ENCODE results near the gene MACROD1.

MACROD1 gene

GRCh38 chr11:63997104-63997700 is 168.7 kb downstream of the MACROD1 start:
- Histone ChIP-seq H3K36me3 (ENCODE audit: control insufficient read depth, insufficient read depth, low read length) (peaks cover 44% of the 10 kb centered on the region), H3K4me1 (ENCODE audit: control insufficient read depth, insufficient read depth, low read length) (peaks cover 8% of the 10 kb centered on the region; the same call in 1 of the 2 replicates), H3K4me3 (ENCODE audit: low read depth, low read length) (no peak overlapping the region), H3K9ac (ENCODE audit: low read depth, low read length) (no peak overlapping the region), H3K27ac (ENCODE audit: low read depth, low read length) (no peak overlapping the region), H3K27me3 (ENCODE audit: control insufficient read depth, insufficient read depth, low read length) (peaks cover 16% of the 10 kb centered on the region), H3K9me3 (ENCODE audit: control insufficient read depth, insufficient read depth, low read length) (no peaks in the 10 kb centered on the region)

GRCh38 chr11:63996512-63996911 is 169.4 kb downstream of the MACROD1 start:
- Histone ChIP-seq H3K9me3 (ENCODE audit: control insufficient read depth, insufficient read depth, low read length) (no peaks in the 10 kb centered on the region), H3K36me3 (ENCODE audit: control insufficient read depth, insufficient read depth, low read length) (peaks cover 51% of the 10 kb centered on the region), H3K4me1 (ENCODE audit: control insufficient read depth, insufficient read depth, low read length) (peaks cover 8% of the 10 kb centered on the region; the same call in 1 of the 2 replicates), H3K9ac (ENCODE audit: low read depth, low read length) (no peak overlapping the region), H3K27me3 (ENCODE audit: control insufficient read depth, insufficient read depth, low read length) (peaks cover 9% of the 10 kb centered on the region), H3K4me3 (ENCODE audit: low read depth, low read length) (no peak overlapping the region), H3K27ac (ENCODE audit: low read depth, low read length) (no peak overlapping the region)

GRCh38 chr11:63993993-63994392 is 171.9 kb downstream of the MACROD1 start:
- Histone ChIP-seq H3K4me1 (ENCODE audit: control insufficient read depth, insufficient read depth, low read length) (peaks cover 8% of the 10 kb centered on the region; the same call in 1 of the 2 replicates), H3K36me3 (ENCODE audit: control insufficient read depth, insufficient read depth, low read length) (peaks cover 72% of the 10 kb centered on the region), H3K27me3 (ENCODE audit: control insufficient read depth, insufficient read depth, low read length) (no peaks in the 10 kb centered on the region)

GRCh38 chr11:63993100-63993499 is 172.8 kb downstream of the MACROD1 start:
- H3K4me3 ChIP-seq (ENCODE audit: low read depth, low read length) = no peak overlapping the region
- H3K9me3 ChIP-seq (ENCODE audit: control insufficient read depth, insufficient read depth, low read length) = no peaks in the 10 kb centered on the region
- peaks cover 3% of the 10 kb centered on the region; the same call in 1 of the 2 replicates for H3K4me1 ChIP-seq (ENCODE audit: control insufficient read depth, insufficient read depth, low read length)
- no peak overlapping the region for H3K9ac ChIP-seq (ENCODE audit: low read depth, low read length)
- no peaks in the 10 kb centered on the region for H3K27me3 ChIP-seq (ENCODE audit: control insufficient read depth, insufficient read depth, low read length)
- no peak overlapping the region for H3K27ac ChIP-seq (ENCODE audit: low read depth, low read length)
- peaks cover 80% of the 10 kb centered on the region for H3K36me3 ChIP-seq (ENCODE audit: control insufficient read depth, insufficient read depth, low read length)

More at GRCh38 chr11:63993993-63994392, 171.9 kb downstream of the MACROD1 start:
- H3K4me3 ChIP-seq (ENCODE audit: low read depth, low read length) = no peak overlapping the region
- H3K9me3 ChIP-seq (ENCODE audit: control insufficient read depth, insufficient read depth, low read length) = no peaks in the 10 kb centered on the region
- no peak overlapping the region for H3K9ac ChIP-seq (ENCODE audit: low read depth, low read length)
- H3K27ac ChIP-seq (ENCODE audit: low read depth, low read length) = no peak overlapping the region

- Histone ChIP-seq H3K4me1 (ENCODE audit: control insufficient read depth, insufficient read depth, low read length) (peaks cover 12% of the 10 kb centered on the region), H3K36me3 (ENCODE audit: control insufficient read depth, insufficient read depth, low read length) (peaks cover 73% of the 10 kb centered on the region), H3K27ac (ENCODE audit: low read depth, low read length) (no peak overlapping the region), H3K27me3 (ENCODE audit: control insufficient read depth, insufficient read depth, low read length) (no peaks in the 10 kb centered on the region), H3K9ac (ENCODE audit: low read depth, low read length) (no peak overlapping the region), H3K9me3 (ENCODE audit: control insufficient read depth, insufficient read depth, low read length) (no peaks in the 10 kb centered on the region), H3K4me3 (ENCODE audit: low read depth, low read length) (no peak overlapping the region)
Measured at GRCh38 chr11:63991558-63991957, 174.4 kb downstream of the MACROD1 start.

- Histone ChIP-seq H3K27ac (ENCODE audit: low read depth, low read length) (peak overlapping the region; percentile 99), H3K36me3 (ENCODE audit: control insufficient read depth, insufficient read depth, low read length) (peaks cover 43% of the 10 kb centered on the region), H3K9me3 (ENCODE audit: control insufficient read depth, insufficient read depth, low read length) (no peaks in the 10 kb centered on the region), H3K4me1 (ENCODE audit: control insufficient read depth, insufficient read depth, low read length) (peaks cover 19% of the 10 kb centered on the region), H3K4me3 (ENCODE audit: low read depth, low read length) (peak overlapping the region; percentile 99), H3K9ac (ENCODE audit: low read depth, low read length) (peak overlapping the region; percentile 98), H3K27me3 (ENCODE audit: control insufficient read depth, insufficient read depth, low read length) (no peaks in the 10 kb centered on the region)
Measured at GRCh38 chr11:63986932-63987513, 178.9 kb downstream of the MACROD1 start.

- Histone ChIP-seq H3K9ac (ENCODE audit: low read depth, low read length) (peak within 1 kb of the TSS; percentile 98), H3K4me3 (ENCODE audit: low read depth, low read length) (peak within 1 kb of the TSS; percentile 99), H3K36me3 (ENCODE audit: control insufficient read depth, insufficient read depth, low read length) (peaks cover 36% of the 10 kb centered on the region), H3K27me3 (ENCODE audit: control insufficient read depth, insufficient read depth, low read length) (no peaks in the 10 kb centered on the region), H3K4me1 (ENCODE audit: control insufficient read depth, insufficient read depth, low read length) (peaks cover 19% of the 10 kb centered on the region), H3K9me3 (ENCODE audit: control insufficient read depth, insufficient read depth, low read length) (no peaks in the 10 kb centered on the region), H3K27ac (ENCODE audit: low read depth, low read length) (peak within 1 kb of the TSS; percentile 99)
Measured at GRCh38 chr11:63986156-63986931, 179.6 kb downstream of the MACROD1 start, which contains the start of gene OTUB1. Gene OTUB1 (plus strand): TSS chr11:63986438. CDS start chr11:63986457, 19 bp downstream.

- H3K36me3 ChIP-seq (ENCODE audit: control insufficient read depth, insufficient read depth, low read length) = peaks cover 30% of the 10 kb centered on the region
- H3K4me1 ChIP-seq (ENCODE audit: control insufficient read depth, insufficient read depth, low read length) = peaks cover 19% of the 10 kb centered on the region
- peak overlapping the region; percentile 98 for H3K9ac ChIP-seq (ENCODE audit: low read depth, low read length)
- H3K9me3 ChIP-seq (ENCODE audit: control insufficient read depth, insufficient read depth, low read length) = no peaks in the 10 kb centered on the region
- H3K27ac ChIP-seq (ENCODE audit: low read depth, low read length) = peak overlapping the region; percentile 99
- H3K27me3 ChIP-seq (ENCODE audit: control insufficient read depth, insufficient read depth, low read length) = no peaks in the 10 kb centered on the region
- peak overlapping the region; percentile 99 for H3K4me3 ChIP-seq (ENCODE audit: low read depth, low read length)
Measured at GRCh38 chr11:63985812-63986155, 180.1 kb downstream of the MACROD1 start.

- H3K4me1 ChIP-seq (ENCODE audit: control insufficient read depth, insufficient read depth, low read length) = peaks cover 22% of the 10 kb centered on the region
- H3K9ac ChIP-seq (ENCODE audit: low read depth, low read length) = no peak overlapping the region
- peaks cover 17% of the 10 kb centered on the region for H3K36me3 ChIP-seq (ENCODE audit: control insufficient read depth, insufficient read depth, low read length)
- H3K27me3 ChIP-seq (ENCODE audit: control insufficient read depth, insufficient read depth, low read length) = no peaks in the 10 kb centered on the region
- H3K9me3 ChIP-seq (ENCODE audit: control insufficient read depth, insufficient read depth, low read length) = no peaks in the 10 kb centered on the region
- H3K27ac ChIP-seq (ENCODE audit: low read depth, low read length) = peak overlapping the region; percentile 78
- no peak overlapping the region for H3K4me3 ChIP-seq (ENCODE audit: low read depth, low read length)
Measured at GRCh38 chr11:63979426-63979825, 186.5 kb downstream of the MACROD1 start.

GRCh38 chr11:63978551-63979239 is 187.2 kb downstream of the MACROD1 start:
- H3K4me1 ChIP-seq (ENCODE audit: control insufficient read depth, insufficient read depth, low read length) = peaks cover 22% of the 10 kb centered on the region
- peak overlapping the region; percentile 78 for H3K27ac ChIP-seq (ENCODE audit: low read depth, low read length)
- no peaks in the 10 kb centered on the region for H3K9me3 ChIP-seq (ENCODE audit: control insufficient read depth, insufficient read depth, low read length)
- H3K27me3 ChIP-seq (ENCODE audit: control insufficient read depth, insufficient read depth, low read length) = no peaks in the 10 kb centered on the region
- peak overlapping the region; percentile 15; the same call in 1 of the 2 replicates for H3K9ac ChIP-seq (ENCODE audit: low read depth, low read length)
- peaks cover 17% of the 10 kb centered on the region for H3K36me3 ChIP-seq (ENCODE audit: control insufficient read depth, insufficient read depth, low read length)
- no peak overlapping the region for H3K4me3 ChIP-seq (ENCODE audit: low read depth, low read length)
